Activated CD8-positive, alpha-beta memory T cell treated with anti-CD3 and anti-CD28 coated beads, Interleukin-2, amount 50 U/mL, for 24 hours (primary cell): Measurements from ENCODE around the gene THSD7A.

Experiments
- DNase-seq: peaks from one replicate; pipeline ENCODE4 v3.0.0-alpha.2; 2020; ENCODE audit errors: extremely low read depth

The THSD7A gene

GRCh38 chr7:11707606-11708193 is 124.3 kb downstream of the THSD7A start:
- DNase-seq = no peak

GRCh38 chr7:11706666-11707605 is 125.1 kb downstream of the THSD7A start:
- no peak for DNase-seq

DNA sequence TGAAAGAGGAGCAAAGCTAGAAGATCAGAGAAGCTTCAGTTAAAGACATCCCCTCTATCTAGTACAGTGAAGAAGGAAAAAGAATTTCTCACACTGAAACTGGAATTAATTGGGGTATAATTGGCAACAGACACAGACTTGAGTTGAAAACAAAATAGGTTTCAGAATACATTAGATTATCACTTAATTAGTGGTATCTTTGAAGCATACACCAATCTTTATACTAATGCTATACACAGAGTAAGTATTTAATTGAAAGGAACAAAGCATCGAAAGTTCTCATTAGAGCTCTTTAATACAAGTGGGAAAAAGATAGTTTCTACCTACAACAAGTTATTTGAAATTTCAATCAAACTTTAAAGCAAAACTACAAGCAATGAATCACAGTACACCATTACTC is 128.2 kb downstream of the THSD7A start:
- DNase-seq = no peak

DNA sequence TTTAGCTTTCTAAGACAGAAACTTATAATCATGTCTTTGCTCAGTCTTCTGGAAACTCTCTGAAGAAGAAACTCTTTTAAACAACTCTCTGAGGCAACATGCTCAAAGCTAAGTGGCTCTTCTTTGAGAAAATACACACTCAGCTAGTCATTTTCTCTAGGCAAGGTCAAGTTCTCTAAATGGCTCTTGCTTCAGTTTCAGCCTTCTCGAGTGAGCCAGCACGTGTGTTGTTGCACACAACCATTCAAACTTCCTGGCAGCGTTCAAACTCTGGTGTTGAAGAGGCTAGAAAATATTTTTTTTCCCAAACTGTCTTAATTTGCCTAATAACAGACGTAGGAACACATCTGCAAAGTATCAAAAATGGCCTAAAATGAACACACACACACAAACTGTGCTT is 129.1 kb downstream of the THSD7A start:
- DNase-seq = no peak

DNA sequence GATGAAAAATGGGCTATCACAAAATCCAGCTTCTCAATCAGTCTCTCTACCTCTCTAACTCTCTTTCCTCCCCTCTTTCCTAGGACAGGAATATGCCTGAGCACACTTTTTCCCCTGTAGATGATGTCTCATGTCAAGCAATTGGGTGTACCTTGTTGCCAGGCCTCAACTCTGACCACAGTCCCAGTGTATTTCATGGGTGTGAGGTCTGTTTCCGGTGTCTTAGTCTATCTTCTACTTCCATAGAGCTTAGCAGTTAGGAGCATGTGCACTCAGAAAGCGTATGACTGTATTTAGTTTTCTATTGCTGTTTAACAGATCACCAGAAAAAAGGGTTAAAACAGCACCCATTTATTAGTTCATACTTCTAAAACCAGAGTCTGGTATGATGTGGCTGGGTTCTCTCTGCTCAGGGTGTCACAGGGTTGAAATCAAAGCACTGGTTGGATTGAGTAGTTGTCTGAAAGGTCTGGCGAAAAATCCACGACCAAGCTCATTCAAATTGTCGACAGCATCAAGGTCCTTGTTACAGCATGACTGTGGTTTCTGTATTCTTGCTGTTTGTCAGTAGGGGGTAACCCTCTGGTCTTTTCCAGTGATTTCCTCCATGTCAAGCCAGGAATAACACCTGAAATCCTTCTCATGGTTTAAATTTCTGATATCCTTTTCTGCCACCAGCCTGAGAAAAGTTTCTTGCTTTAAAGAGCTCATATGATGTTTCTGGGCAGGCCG is 130.0 kb downstream of the THSD7A start:
- DNase-seq = no peak

GRCh38 chr7:11699666-11700065 is 132.3 kb downstream of the THSD7A start:
- DNase-seq = no peak

DNA sequence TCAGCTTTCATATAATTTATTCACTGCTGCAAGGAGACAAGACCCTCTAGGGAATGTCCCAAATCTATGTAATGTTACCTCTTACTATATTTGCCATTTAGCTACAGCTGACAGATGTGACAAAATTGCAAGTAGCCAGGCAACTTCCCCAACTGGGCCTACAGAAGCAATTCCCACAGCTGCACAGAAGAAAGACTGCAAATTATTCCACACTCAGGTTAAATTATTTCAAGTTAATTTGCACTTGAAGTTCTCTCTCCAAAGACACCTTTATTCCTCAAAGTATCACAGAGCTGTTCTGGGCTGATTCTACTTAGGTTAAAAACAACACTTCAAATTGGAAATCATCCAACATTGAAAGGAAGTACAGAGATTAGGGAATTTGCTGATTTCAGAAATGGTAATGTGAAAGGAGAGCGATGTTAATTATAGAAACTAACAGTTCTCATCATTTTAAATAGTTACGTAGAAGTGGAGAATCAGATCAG is 133.6 kb downstream of the THSD7A start:
- DNase-seq = no peak

DNA sequence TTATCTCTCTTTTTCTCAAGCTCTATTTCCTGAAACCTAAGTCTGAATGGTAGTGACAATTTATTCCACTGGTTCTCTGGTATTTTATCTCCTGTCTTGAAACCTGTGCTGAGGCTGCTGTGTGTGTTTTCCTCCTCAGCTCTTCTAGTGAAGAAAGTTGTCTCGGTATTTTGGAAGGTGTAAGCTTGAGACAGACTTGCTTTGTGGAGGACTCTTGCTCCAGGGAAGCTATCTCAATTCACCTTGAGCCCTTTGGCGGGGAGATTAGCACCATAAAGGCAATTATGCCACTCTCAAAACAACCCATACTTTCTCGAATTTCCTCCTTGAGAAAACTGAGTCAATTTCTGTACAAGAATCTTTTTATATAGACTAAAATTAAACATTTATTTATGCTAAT is 141.6 kb downstream of the THSD7A start:
- DNase-seq = no peak

- no peak for DNase-seq
These were observed 142.9 kb downstream of the THSD7A start for GRCh38 chr7:11689096-11689495.

DNA sequence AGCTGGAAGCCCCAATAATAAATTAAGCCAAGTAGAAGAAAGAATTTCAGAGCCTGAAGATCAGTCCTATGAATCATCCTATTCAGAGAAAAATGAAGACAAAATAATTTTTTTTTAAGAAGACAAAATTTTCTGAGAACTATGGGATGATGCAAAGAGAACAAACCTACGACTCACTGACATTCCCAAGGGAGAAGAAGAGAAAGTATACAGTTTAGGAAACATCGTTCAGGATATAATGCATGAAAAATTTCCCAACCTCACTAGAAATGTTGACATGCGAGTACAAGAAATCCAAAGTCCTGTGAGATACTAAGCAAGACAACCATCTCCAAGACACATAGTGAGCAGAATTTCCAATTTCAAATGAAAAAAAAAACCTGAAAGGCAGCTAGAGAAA is 150.5 kb downstream of the THSD7A start:
- no peak for DNase-seq

DNA sequence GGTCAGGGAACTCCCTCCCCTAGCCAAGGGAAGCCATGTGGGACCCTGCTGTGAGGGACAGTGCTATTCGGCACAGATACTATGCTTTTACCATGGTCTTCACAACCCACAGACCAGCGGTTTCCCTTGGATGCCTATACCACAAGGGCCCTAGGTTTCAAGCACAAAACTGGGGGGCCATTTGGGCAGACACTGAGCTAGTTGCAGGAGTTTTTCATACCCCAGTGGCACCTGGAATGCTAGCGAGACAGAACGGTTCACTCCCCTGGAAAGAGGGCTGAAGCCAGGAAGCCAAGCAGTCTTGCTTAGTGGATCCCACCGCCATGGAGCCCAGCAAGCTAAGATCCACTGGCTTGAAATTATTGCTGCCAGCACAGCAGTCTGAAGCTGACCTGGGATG is 156.8 kb downstream of the THSD7A start:
- no peak for DNase-seq

DNA sequence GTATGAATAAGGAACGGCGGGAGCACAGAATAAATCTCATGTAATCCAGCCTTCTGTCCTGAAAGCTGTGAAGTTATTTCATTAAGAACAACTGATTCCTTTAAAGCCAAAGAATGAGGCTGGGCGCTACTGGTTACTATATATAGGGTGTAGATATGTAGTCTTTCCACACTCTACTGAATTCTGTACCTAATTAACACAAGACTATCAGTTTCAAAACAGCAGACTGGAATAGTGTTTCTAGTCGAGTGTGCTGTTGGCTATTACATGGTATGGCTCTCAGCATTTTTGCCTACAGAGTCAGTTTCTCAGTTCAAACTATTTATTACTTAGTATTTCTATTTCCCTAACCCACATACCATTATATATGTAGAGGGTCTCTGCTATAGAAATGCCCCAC is 163.3 kb downstream of the THSD7A start:
- no peak for DNase-seq

- no peak for DNase-seq
These were observed 164.2 kb downstream of the THSD7A start for GRCh38 chr7:11667810-11668185.

GRCh38 chr7:11667071-11667809 is 164.8 kb downstream of the THSD7A start:
- no peak for DNase-seq

- DNase-seq = no peak
These were observed 166.6 kb downstream of the THSD7A start for GRCh38 chr7:11665357-11665756.

- no peak for DNase-seq
These were observed 176.4 kb downstream of the THSD7A start for GRCh38 chr7:11655642-11656041.

GRCh38 chr7:11655163-11655562 is 176.8 kb downstream of the THSD7A start:
- DNase-seq = no peak

GRCh38 chr7:11650500-11650899 is 181.5 kb downstream of the THSD7A start:
- DNase-seq = no peak

GRCh38 chr7:11650030-11650429 is 182.0 kb downstream of the THSD7A start:
- no peak for DNase-seq

DNA sequence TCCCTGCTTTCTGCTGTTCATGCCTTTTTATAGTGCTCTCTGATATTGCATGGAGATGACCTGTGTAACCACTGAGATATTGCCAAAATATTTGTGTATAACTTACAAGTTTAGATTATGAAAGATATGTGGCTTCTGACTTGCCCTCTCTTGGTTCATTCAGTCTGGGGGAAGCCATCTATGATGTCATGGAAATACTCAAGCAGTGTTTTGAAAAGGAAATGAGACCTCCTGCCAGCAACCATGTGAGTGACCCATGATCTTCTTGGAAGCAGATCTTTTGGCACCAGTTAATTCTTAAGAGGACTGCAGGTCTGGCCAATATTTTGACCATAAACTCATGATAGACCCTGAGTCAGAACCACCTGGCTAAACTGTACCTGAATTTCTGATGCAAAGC is 183.0 kb downstream of the THSD7A start:
- DNase-seq = no peak

DNA sequence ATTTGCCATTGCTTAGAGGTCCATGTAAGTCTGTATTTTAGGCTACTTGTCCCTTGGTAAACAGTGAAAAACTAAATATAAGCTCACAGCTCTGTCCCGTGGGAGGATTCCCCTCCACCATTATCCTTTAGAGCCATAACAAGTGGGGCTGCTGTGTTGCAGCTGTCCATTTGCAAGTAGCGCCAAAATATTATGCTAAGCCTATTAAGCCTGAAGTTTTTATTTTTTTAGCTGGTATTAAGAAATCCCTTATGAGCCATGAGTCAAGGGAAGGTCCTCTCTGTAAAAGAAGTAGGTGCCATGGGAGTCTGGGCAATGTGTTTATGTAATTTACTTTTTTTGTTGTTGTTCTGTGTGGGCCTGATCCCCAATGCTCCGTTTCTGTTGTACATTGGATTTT is 183.9 kb downstream of the THSD7A start:
- no peak for DNase-seq

GRCh38 chr7:11642841-11643240 is 189.2 kb downstream of the THSD7A start:
- no peak for DNase-seq
